Thyroid gland (tissue), 4 donors: ENCODE measurements around the gene AKT1S1.

Experiments
- CTCF ChIP-seq, 6 experiments: fragments of 200-600 bp in 3 of 6; fragments of 450-650 bp in 3 of 6; sonication (generic) in 3 of 6; IDR thresholded peaks; one replicate each; pipeline ENCODE4 v1.5.1; 2016 to 2019; ENCODE audit warnings: antibody characterized with exemption in 6 of 6, mild to moderate bottlenecking in 2 of 6, inconsistent platforms in 1 of 6, moderate library complexity in 1 of 6
- POLR2A ChIP-seq, 2 donors: fragments of 450-650 bp; IDR thresholded peaks; one replicate each; pipeline ENCODE4 v1.6.1; 2017; ENCODE audit warnings: antibody characterized with exemption in 2 of 2, mild to moderate bottlenecking in 2 of 2, moderate library complexity in 1 of 2

DNA sequence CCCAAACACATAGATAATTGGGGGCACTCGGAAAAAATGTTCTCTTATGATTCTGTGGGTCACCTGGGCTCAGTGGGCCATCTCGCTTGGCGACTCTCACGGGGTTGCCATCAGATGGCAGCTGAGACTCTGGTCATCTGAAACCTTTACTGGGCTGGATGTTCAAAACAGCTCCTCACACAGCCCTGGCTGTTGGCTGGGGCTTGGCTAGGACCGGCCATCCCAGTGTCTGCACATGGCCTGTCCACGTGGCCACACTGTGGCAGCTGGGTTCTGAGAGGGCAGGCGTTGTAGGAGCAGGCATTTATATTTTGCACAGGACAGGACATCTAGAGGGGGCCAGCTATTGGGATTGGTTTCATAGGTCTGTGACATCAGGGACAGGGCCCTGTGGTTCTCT is 43.6 kb downstream of the AKT1S1 start:
- TF ChIP-seq CTCF (IDR thresholded peaks at IDR 0.05) (no peak), POLR2A (IDR thresholded peaks at IDR 0.05) (no peak)
